ENCODE data around the gene GNL2. TPM values are rescaled to one million over a fixed set of nuclear protein-coding genes. Genes with fewer than 3 reads are reported as not detected.

Gene GNL2
- total RNA-seq (2021), result 51.3 and 51.9 TPM in 2 replicates
- Bru-seq, nascent RNA, result percentile 93 among the genes with signal in this experiment
- BruChase-seq, experiment 1, labeled RNA remaining after a 2-hour chase, result percentile 89 among the genes with signal in this experiment
- percentile 94 among the genes with signal in this experiment for BruChase-seq, experiment 2, labeled RNA remaining after a 6-hour chase
- long read RNA-seq, transcript GNL2-201 (16 exons, 2,334 nt), result major isoform, 59 of 79 reads
- long read RNA-seq, partial matches to known transcripts, result 1 of 79 reads
- long read RNA-seq, other reads (novel, unspliced or antisense), result 16 of 79 reads

GRCh38 chr1:37595440-37596181, at the start of gene GNL2:
Gene GNL2 (minus strand): TSS chr1:37595937. CDS start chr1:37595822, 115 bp downstream.
- no peaks in the 10 kb centered on the region for H3K9me2 ChIP-seq (ENCODE audit: insufficient read depth)
- peaks cover 22% of the 10 kb centered on the region; the same call in 1 of the 2 replicates for H4K20me1 ChIP-seq (ENCODE audit: insufficient read depth)
- H3K9me3 ChIP-seq (ENCODE audit: insufficient read depth, low read depth), result no peaks in the 10 kb centered on the region
- peaks cover 14% of the 10 kb centered on the region for H3K4me1 ChIP-seq (replicated peaks; ENCODE audit: insufficient read depth)
- peaks cover 30% of the 10 kb centered on the region for H3K36me3 ChIP-seq (ENCODE audit: low read depth)
- peak within 1 kb of the TSS; percentile 85 for H3K4me3 ChIP-seq
- DNase-seq, result peak; percentile 85 to 98
- peaks cover 36% of the 10 kb centered on the region for H3K79me2 ChIP-seq (ENCODE audit: low read depth)
- no peaks in the 10 kb centered on the region for H3K27me3 ChIP-seq (ENCODE audit: insufficient read depth, low read depth)
- TF ChIP-seq EZH2 (IDR thresholded peaks at IDR 0.05; ENCODE audit: low read depth) (no peak), CTCF (conservative IDR thresholded peaks at IDR 0.05) (no peak)
- BruUV-seq (replicated peaks), result no TSS peak
- H3K27ac ChIP-seq, result peak within 1 kb of the TSS; percentile 3; the same call in 1 of the 2 replicates
- ChIA-PET POLR2A (ENCODE audit: unreplicated experiment) (interaction anchor here (0.6 to 0.7 kb wide), 3 partner anchors 17 to 175 kb away, joined by 3 to 4 read pairs (median 4); no protein-coding TSS in a partner anchor), CTCF (interaction anchor here (1.2 kb wide), 1 partner anchor 12 kb away, joined by 3 read pairs; no protein-coding TSS in a partner anchor)
- intact Hi-C loops (cut with micrococcal nuclease; ENCODE audit: unreplicated experiment), result loop anchor here (2.0 to 5.0 kb wide), 4 partner anchors 63 to 262 kb away; partner anchors contain the start of gene MTF1
- peak within 1 kb of the TSS; percentile 80 for H2AFZ ChIP-seq
- no peaks in the 10 kb centered on the region for H3F3A ChIP-seq (ENCODE audit: insufficient read depth, low read depth)
- peak within 1 kb of the TSS; percentile 88 for H3K4me2 ChIP-seq

DNA sequence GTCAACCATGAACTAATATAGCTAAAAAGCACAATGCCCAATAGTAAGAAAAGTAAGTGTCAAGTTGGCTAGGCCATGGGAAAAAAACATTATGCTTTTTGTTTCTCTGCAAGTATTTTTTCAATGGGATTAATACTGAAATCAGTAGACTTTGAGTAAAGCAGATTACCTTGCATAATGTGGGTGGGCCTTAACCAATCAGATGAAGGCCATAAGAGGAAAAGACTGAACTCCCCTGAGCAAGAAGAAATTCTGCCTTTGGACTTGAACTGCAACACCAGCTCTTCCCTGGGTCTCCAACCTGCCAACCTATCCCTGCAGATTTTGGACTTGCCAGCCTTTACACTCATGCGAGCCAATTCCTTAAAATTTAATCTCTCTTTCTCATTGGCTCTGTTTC, 45.3 kb upstream of the GNL2 start:
- H2AFZ ChIP-seq, result no peak overlapping the region
- H3K9me2 ChIP-seq (ENCODE audit: insufficient read depth), result no peaks in the 10 kb centered on the region
- no peak for DNase-seq
- no peak overlapping the region for H3K4me3 ChIP-seq
- no peaks in the 10 kb centered on the region for H3F3A ChIP-seq (ENCODE audit: insufficient read depth, low read depth)
- peaks cover 92% of the 10 kb centered on the region for H3K27me3 ChIP-seq (ENCODE audit: insufficient read depth, low read depth)
- H3K79me2 ChIP-seq (ENCODE audit: low read depth), result no peaks in the 10 kb centered on the region
- CTCF ChIA-PET, result no interaction called here
- H3K9me3 ChIP-seq (ENCODE audit: insufficient read depth, low read depth), result no peaks in the 10 kb centered on the region
- no TSS peak for BruUV-seq (replicated peaks)
- H4K20me1 ChIP-seq (ENCODE audit: insufficient read depth), result no peaks in the 10 kb centered on the region
- H3K27ac ChIP-seq, result no peak overlapping the region
- POLR2A ChIA-PET (ENCODE audit: unreplicated experiment), result no interaction called here
- intact Hi-C loops (cut with micrococcal nuclease; ENCODE audit: unreplicated experiment), result no loop called here
- H3K4me2 ChIP-seq, result no peak overlapping the region
- H3K4me1 ChIP-seq (replicated peaks; ENCODE audit: insufficient read depth), result no peaks in the 10 kb centered on the region
- no peaks in the 10 kb centered on the region for H3K36me3 ChIP-seq (ENCODE audit: low read depth)
- TF ChIP-seq CTCF (conservative IDR thresholded peaks at IDR 0.05), result no peak

DNA sequence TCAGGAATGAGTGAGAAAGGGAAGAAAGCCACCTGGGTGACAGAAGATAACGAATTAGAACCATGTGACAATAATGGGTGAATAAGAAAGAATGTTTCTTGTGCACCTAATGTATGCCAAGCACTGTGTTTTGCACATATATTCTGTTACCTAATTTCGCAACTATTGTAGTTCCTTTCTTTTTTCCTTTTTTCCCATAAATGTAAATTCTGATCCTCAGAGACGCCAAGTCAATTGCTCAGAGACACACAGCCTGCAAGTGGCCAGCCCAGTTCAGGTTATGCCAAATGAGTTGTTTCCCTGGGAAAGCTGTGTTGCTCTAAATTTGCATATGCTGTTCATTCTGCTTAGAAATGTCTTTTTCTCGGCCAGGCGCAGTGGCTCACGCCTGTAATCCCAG, 40.7 kb upstream of the GNL2 start:
- CTCF ChIA-PET, result no interaction called here

More for the DNA sequence above, 40.7 kb upstream of the GNL2 start:
- DNase-seq, result no peak
- H3K9me2 ChIP-seq (ENCODE audit: insufficient read depth), result no peaks in the 10 kb centered on the region
- H3K79me2 ChIP-seq (ENCODE audit: low read depth), result no peaks in the 10 kb centered on the region
- no peak overlapping the region for H2AFZ ChIP-seq
- no peak overlapping the region for H3K4me3 ChIP-seq
- H3K4me2 ChIP-seq, result no peak overlapping the region
- POLR2A ChIA-PET (ENCODE audit: unreplicated experiment), result no interaction called here
- no peaks in the 10 kb centered on the region for H3F3A ChIP-seq (ENCODE audit: insufficient read depth, low read depth)
- BruUV-seq (replicated peaks), result no TSS peak
- intact Hi-C loops (cut with micrococcal nuclease; ENCODE audit: unreplicated experiment), result no loop called here
- no peaks in the 10 kb centered on the region for H3K36me3 ChIP-seq (ENCODE audit: low read depth)
- no peak for TF ChIP-seq CTCF (conservative IDR thresholded peaks at IDR 0.05)
- TF ChIP-seq EZH2 (IDR thresholded peaks at IDR 0.05; ENCODE audit: low read depth), result no peak
- no peaks in the 10 kb centered on the region for H3K9me3 ChIP-seq (ENCODE audit: insufficient read depth, low read depth)
- no peaks in the 10 kb centered on the region for H3K4me1 ChIP-seq (replicated peaks; ENCODE audit: insufficient read depth)
- H3K27me3 ChIP-seq (ENCODE audit: insufficient read depth, low read depth), result peaks cover 100% of the 10 kb centered on the region
- no peak overlapping the region for H3K27ac ChIP-seq
- no peaks in the 10 kb centered on the region; the same call in 1 of the 2 replicates for H4K20me1 ChIP-seq (ENCODE audit: insufficient read depth)

All from PC-9 (cell line).